ENCODE data around the gene ABI3.
"Not testable (repeated sequence)": the region's sequence is repeated elsewhere in the genome, so short reads cannot be mapped to it uniquely, and the experiment has no call there.

DNA sequence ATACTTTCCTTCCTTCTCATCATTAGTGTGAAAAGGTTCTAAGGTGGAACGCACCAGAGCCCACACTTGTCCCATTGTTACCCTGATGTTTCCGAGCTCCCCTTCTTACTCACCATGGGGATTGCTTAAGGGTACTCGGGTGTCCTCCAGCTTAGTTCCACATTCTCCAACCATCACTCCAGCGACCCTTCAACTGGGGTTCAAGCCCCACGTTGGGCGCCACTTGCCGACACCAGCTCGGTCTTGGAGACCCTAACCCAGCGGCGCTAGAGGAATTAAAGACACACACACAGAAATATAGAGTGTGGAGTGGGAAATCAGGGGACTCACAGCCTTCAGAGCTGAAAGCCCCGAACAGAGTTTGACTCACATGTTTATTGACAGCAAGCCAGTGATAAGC is 34.5 kb upstream of the ABI3 start:
- TF ChIP-seq, protein P1, sequence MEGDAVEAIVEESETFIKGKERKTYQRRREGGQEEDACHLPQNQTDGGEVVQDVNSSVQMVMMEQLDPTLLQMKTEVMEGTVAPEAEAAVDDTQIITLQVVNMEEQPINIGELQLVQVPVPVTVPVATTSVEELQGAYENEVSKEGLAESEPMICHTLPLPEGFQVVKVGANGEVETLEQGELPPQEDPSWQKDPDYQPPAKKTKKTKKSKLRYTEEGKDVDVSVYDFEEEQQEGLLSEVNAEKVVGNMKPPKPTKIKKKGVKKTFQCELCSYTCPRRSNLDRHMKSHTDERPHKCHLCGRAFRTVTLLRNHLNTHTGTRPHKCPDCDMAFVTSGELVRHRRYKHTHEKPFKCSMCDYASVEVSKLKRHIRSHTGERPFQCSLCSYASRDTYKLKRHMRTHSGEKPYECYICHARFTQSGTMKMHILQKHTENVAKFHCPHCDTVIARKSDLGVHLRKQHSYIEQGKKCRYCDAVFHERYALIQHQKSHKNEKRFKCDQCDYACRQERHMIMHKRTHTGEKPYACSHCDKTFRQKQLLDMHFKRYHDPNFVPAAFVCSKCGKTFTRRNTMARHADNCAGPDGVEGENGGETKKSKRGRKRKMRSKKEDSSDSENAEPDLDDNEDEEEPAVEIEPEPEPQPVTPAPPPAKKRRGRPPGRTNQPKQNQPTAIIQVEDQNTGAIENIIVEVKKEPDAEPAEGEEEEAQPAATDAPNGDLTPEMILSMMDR (IDR thresholded peaks at IDR 0.05), result not testable (repeated sequence)
- TF ChIP-seq EP300, POLR2A (IDR thresholded peaks at IDR 0.05): not testable (repeated sequence)
